Lung microvascular endothelial cell (primary cell): ENCODE data around the gene MUC5B. TPM values are rescaled to one million over a fixed set of nuclear protein-coding genes. Genes with fewer than 3 reads are reported as not detected.
"Not testable (repeated sequence)": the region's sequence is repeated elsewhere in the genome, so short reads cannot be mapped to it uniquely, and the experiment has no call there.

Experiments used
- DNase-seq, 2 donors: peaks; one replicate each; pipeline versions ENCODE4 v3.0.0 to v3.0.0-alpha.2; 2010; ENCODE audit warnings: low read depth in 2 of 2
- total RNA-seq: library from RNA; depleted of rRNA; stranded (reverse); fragments of >200 nt; gene quantifications from 2 replicates; pipeline ENCODE4 v1.2.1, GENCODE V29; 2014

MUC5B gene
- total RNA-seq, 1 donor from 2014 or later: not detected

DNA sequence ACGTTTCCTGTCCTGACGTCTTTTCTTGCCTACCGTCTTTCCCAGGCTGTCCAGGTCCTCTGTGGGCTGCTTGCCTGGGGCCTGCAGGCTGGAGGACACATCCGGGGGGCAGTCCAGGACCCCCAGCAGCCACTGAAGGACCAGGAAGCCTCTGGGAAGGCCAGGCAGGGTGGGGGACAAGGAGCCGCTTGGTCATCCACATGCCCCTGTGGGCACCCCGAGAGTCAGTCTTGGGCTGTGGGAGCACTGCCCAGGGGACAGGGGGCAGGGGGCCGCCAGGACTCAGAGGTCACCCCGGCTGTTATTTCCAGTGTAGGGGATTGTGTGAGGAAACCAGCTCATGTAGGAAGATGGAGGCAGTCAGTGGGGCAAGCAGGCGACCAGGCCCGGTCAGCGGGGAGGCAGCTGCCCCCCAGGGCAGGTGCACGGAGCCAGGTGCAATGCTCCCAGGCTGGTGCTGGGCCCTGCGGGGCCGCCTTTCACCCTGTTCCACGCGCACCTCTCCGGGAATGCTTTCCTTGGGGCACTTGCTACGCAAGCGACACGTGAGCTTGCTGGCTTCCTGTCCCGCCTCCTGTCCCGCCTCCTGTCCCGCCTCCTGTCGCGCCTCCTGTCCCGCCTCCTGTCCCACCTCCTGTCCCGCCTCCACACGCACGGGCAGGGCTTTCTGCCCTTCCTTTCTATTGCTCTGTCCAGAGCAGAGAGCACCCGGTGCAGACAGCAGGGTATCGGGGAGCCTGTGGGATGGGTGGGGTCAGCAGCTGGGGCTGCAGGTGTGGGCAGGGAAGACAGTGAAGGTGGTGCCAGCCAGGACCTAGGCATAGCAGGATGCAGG is 39.5 kb downstream of the MUC5B start:
- peak; percentile 87 to 95 for DNase-seq

DNA sequence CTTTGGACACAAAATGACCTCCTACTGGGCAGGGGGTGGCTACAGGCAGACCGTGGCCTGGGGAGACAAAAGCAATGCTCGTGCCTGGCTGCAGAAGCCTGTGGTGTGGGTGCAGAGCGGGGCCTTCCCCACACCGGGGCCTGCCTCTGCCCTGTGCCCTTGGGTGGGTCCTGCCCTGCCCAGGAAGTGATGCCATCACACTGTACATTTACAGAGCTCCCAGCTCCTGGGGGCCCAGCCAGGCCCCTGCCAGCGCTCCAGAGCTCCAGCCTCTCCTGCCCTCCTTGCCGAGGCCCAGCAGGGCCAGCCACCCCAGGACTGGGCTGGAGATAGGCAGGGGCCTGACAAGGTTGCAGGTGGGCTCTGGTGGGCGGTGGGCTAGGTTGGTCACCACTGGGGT is 40.1 kb downstream of the MUC5B start:
- no peak for DNase-seq

GRCh38 chr11:1264444-1264843 is 41.6 kb downstream of the MUC5B start:
- DNase-seq: peak; percentile 73 to 82

GRCh38 chr11:1265480-1265879 is 42.6 kb downstream of the MUC5B start:
- DNase-seq: not testable (repeated sequence)

GRCh38 chr11:1266976-1267375 is 44.1 kb downstream of the MUC5B start:
- DNase-seq: not testable (repeated sequence)

GRCh38 chr11:1267441-1268100 is 44.7 kb downstream of the MUC5B start:
- peak in 1 of 2 donors; percentile 56 for DNase-seq

DNA sequence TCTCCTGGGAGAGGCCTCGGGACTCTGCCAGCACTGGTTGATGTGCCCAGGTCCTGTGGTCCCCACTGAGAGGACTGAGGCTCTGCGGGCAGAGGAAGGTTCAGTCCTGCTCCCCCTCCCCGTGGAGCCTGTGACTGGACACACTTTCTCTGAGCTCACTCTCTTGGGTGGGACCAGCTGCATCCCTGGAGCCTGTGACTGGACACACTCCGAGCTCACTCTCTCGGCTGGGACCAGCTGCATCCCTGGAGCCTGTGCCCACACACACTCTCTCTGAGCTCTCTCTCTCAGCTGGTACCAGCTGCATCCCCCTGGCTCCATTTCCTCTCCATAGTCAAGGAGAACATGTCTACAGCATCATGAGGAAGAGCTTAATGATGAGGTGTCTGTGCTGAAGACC is 47.1 kb downstream of the MUC5B start:
- no peak for DNase-seq

DNA sequence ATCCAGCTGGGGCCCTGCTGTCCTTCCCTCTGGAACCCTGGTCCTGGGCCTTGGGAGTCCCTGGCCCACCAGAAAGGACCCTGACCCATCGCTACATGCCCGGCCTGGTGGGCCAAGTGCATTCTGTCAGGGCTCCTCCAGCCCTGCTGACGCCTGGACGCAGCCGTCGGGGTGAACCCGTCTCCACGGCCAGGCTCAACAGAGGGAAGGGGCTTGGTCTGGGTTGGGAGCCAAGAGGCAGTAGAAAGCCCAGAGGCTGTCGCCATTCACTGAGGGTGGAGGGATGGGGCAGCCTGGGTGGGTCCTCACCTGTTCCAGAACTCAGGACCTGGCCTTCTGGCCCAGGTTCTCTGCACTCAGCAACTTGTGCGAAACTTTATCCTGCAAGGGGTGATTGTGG is 47.6 kb downstream of the MUC5B start:
- no peak for DNase-seq

- no peak for DNase-seq
These were observed 48.1 kb downstream of the MUC5B start for GRCh38 chr11:1271002-1271401.

GRCh38 chr11:1271406-1271805 is 48.5 kb downstream of the MUC5B start:
- DNase-seq: no peak

GRCh38 chr11:1271927-1272326 is 49.1 kb downstream of the MUC5B start:
- no peak for DNase-seq

GRCh38 chr11:1272531-1272930 is 49.7 kb downstream of the MUC5B start:
- no peak for DNase-seq

DNA sequence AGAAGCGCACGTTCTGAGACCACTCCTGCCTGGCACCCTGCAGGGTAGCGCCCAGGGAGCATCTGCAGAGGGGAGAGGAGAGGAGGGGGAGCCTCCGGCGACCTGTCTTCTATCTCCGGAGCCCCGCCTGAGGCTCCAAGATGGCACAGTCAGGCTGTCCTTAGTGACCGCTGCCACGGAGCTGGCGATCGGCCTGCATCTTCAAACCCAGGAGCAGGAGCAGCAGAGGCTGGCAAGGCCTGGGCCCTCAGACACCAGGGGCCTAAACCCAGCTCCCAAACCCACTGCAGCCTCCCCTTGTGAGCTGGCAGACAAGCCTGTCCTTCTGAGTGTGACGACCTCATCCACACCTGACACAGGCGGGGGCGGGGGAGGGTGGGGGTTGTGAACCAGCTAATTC is 51.6 kb downstream of the MUC5B start:
- DNase-seq: no peak

- DNase-seq: no peak
These were observed 52.2 kb downstream of the MUC5B start for GRCh38 chr11:1275021-1275420.

- peak in 1 of 2 donors; percentile 90 for DNase-seq
These were observed 53.4 kb downstream of the MUC5B start for GRCh38 chr11:1276041-1276790.

DNA sequence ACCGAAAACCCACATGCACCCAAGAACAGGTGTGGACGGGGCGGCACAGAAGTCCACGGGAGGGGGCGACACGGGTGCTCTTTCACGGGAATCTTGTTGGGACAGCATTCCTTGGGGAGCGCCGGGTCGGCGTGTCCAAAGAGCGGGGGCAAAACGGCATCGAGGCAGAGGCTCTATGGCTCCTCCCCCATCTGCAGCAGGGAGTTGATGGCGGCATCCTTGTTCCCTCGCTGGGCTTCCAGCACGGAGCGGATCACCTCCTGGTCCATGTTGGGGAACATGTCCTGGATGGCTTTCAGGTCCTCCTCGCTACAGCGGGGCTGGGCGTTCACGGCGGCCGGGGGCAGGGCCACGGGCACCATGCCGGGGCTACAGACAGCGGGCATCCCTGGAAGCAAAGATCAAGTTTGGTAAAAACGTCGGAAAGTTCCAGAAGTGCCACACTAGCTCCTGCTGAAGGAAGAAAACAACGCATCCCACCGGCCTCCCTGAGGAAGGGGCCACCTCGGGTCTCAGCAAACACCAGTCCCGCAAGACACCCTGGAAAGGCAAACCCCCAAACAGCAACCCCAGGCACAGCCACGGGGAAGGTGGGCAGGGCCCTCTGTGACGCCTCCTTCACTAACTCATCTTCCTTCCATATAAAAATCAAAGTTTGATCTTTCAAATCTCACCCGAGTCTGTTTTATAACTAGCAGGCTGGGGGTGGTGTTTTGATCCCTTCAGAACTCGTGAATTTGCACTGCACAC is 54.2 kb downstream of the MUC5B start:
- DNase-seq: no peak

DNA sequence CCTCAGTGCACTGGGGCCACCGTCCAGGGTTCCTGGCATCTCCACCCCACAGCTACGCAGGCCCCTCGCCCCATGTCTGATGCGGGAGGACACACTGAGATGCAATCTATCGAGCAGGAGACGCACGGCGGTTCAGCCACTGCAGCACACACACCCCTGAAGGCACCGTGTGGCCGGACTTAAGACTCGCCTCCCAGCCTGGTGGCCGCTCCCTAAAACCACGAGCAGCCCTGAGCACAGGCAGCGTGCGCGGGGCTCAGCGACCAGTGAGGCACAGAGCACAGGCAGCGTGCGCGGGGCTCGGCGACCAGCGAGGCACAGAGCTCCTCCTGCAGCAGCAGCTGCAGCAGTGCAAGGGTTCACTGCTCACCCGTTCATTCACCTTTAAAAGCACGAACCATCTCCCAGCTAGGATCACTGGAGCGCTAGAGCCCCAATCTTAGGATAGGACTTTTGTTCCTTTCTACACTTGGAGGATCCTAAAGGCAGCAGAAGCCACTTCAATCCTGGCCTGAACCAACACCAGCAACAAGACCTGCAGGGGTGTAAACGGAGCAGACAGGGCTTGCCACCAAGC is 55.2 kb downstream of the MUC5B start:
- DNase-seq: no peak

- DNase-seq: no peak
These were observed 56.2 kb downstream of the MUC5B start for GRCh38 chr11:1278766-1279673.

GRCh38 chr11:1279674-1280055 is 56.8 kb downstream of the MUC5B start:
- no peak for DNase-seq
